ENCODE measurements around the gene OR2A1.
"Not testable (repeated sequence)": the region's sequence is repeated elsewhere in the genome, so short reads cannot be mapped to it uniquely, and the experiment has no call there.

- not testable (repeated sequence) for TF ChIP-seq CTCF, POLR2A (IDR thresholded peaks at IDR 0.05)
These were observed at the start of gene OR2A1 for GRCh38 chr7:144311872-144312469.

All from adrenal gland (tissue), 5 donors.